ENCODE measurements around the gene ANTKMT.

GRCh38 chr16:704047-704446 lies 16.9 kb upstream of the ANTKMT start:
- TF ChIP-seq CTCF (IDR thresholded peaks at IDR 0.05) (no peak), POLR2A (IDR thresholded peaks at IDR 0.05) (no peak)
